ENCODE measurements around the gene CYP24A1.

DNA sequence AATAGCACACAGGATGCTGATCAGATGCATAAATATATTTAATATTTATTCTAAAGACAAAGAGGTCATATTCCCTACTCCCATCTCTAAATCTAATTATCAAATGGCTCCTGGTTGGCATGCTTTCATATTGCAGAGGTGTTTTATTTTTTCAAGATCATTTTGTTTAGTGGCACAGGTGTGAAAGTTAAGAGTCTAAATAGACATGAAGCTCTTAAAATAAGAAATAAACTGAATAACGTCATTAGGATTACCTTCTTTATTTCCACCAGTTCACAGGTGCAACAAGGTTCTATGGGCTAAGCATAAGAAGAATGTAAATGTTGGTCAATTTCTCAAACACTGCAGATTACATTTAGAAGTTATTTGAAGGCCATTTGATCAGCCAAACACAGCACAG, 7.1 kb upstream of the CYP24A1 start:
- TF ChIP-seq EZH2 (IDR thresholded peaks at IDR 0.05; ENCODE audit: low read length, unreplicated experiment): no peak
- TF ChIP-seq, protein P1, sequence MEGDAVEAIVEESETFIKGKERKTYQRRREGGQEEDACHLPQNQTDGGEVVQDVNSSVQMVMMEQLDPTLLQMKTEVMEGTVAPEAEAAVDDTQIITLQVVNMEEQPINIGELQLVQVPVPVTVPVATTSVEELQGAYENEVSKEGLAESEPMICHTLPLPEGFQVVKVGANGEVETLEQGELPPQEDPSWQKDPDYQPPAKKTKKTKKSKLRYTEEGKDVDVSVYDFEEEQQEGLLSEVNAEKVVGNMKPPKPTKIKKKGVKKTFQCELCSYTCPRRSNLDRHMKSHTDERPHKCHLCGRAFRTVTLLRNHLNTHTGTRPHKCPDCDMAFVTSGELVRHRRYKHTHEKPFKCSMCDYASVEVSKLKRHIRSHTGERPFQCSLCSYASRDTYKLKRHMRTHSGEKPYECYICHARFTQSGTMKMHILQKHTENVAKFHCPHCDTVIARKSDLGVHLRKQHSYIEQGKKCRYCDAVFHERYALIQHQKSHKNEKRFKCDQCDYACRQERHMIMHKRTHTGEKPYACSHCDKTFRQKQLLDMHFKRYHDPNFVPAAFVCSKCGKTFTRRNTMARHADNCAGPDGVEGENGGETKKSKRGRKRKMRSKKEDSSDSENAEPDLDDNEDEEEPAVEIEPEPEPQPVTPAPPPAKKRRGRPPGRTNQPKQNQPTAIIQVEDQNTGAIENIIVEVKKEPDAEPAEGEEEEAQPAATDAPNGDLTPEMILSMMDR (conservative IDR thresholded peaks at IDR 0.05; ENCODE audit: low read depth, low read length): no peak

Data from PC-3 (cell line).